Measurements from ENCODE around the gene SRBD1.

- TF ChIP-seq EZH2 (IDR thresholded peaks at IDR 0.05; ENCODE audit: insufficient read depth, poor library complexity, severe bottlenecking) (no peak), EZH2phosphoT487 (IDR thresholded peaks at IDR 0.05; ENCODE audit: insufficient read depth, low read depth) (no peak)
These were observed 153.7 kb downstream of the SRBD1 start for GRCh38 chr2:45457211-45457945.
